Epithelial cell of esophagus (primary cell): ENCODE data around the gene OSBPL1A.

Experiments
- DNase-seq: peaks from one replicate; pipeline ENCODE4 v3.0.0; 2010; ENCODE audit warnings: low read depth
- H3K4me3 ChIP-seq: 2 replicates; pipeline ENCODE4 v1.5.1; 2011; ENCODE audit warnings: mild to moderate bottlenecking, low read length, control low read depth
- CTCF ChIP-seq: IDR thresholded peaks from 2 replicates; pipeline ENCODE4 v1.5.1; 2011; ENCODE audit warnings: low read depth, mild to moderate bottlenecking, low read length, control low read depth, inconsistent platforms; ENCODE audit not compliant: insufficient read depth; ENCODE audit errors: missing control alignments

OSBPL1A gene

GRCh38 chr18:24417480-24417879 lies 19.9 kb upstream of the OSBPL1A start:
- DNase-seq: no peak
- no peak for TF ChIP-seq CTCF
- H3K4me3 ChIP-seq: no peak overlapping the region

GRCh38 chr18:24414349-24415003 lies 16.9 kb upstream of the OSBPL1A start:
- no peak overlapping the region for H3K4me3 ChIP-seq
- TF ChIP-seq CTCF: no peak
- DNase-seq: no peak

- DNase-seq: peak; percentile 44
- TF ChIP-seq CTCF: peak; percentile 63
- no peak overlapping the region for H3K4me3 ChIP-seq
Observed at GRCh38 chr18:24413148-24413547, 15.5 kb upstream of the OSBPL1A start.

- no peak for TF ChIP-seq CTCF
- H3K4me3 ChIP-seq: no peak overlapping the region
- DNase-seq: no peak
Observed at GRCh38 chr18:24408496-24408895, 10.9 kb upstream of the OSBPL1A start.

- DNase-seq: no peak
- H3K4me3 ChIP-seq: no peak overlapping the region
- TF ChIP-seq CTCF: no peak
Observed at GRCh38 chr18:24404591-24404990, 7.0 kb upstream of the OSBPL1A start.

- TF ChIP-seq CTCF: no peak
- H3K4me3 ChIP-seq: no peak overlapping the region
- DNase-seq: no peak
Observed at GRCh38 chr18:24403076-24403475, 5.5 kb upstream of the OSBPL1A start.

GRCh38 chr18:24402209-24402785 lies 4.7 kb upstream of the OSBPL1A start:
- no peak overlapping the region for H3K4me3 ChIP-seq
- TF ChIP-seq CTCF: no peak
- no peak for DNase-seq
